Endodermal cell (in vitro differentiated cells): ENCODE data around the gene GSTA2. TPM values are rescaled to one million over a fixed set of nuclear protein-coding genes. Genes with fewer than 3 reads are reported as not detected.
"Not testable (repeated sequence)": the region's sequence is repeated elsewhere in the genome, so short reads cannot be mapped to it uniquely, and the experiment has no call there.

Experiments used
- DNase-seq: peaks from one replicate; pipeline ENCODE4 v3.0.0-alpha.2; 2017
- H3K27ac ChIP-seq: 2 replicates; pipeline ENCODE4 v1.5.1; 2013; ENCODE audit warnings: mild to moderate bottlenecking, low read depth, low read length, moderate library complexity
- H3K27me3 ChIP-seq: 2 replicates; pipeline ENCODE4 v1.6.1; 2013; ENCODE audit warnings: mild to moderate bottlenecking, low read length, moderate library complexity; ENCODE audit not compliant: insufficient read depth, control insufficient read depth, poor library complexity, severe bottlenecking
- H3K36me3 ChIP-seq: 2 replicates; pipeline ENCODE4 v1.7.0; 2013; ENCODE audit warnings: mild to moderate bottlenecking, low read length, moderate library complexity; ENCODE audit not compliant: control insufficient read depth, insufficient read depth
- H3K4me1 ChIP-seq: one replicate; pipeline ENCODE4 v1.7.0; 2013; ENCODE audit warnings: low read length; ENCODE audit not compliant: control insufficient read depth, insufficient read depth
- H3K4me3 ChIP-seq: 2 replicates; pipeline ENCODE4 v1.5.1; 2013; ENCODE audit warnings: mild to moderate bottlenecking, low read length, moderate library complexity
- H3K9ac ChIP-seq: 2 replicates; pipeline ENCODE4 v1.6.1; 2013; ENCODE audit warnings: mild to moderate bottlenecking, low read length, moderate library complexity; ENCODE audit not compliant: poor library complexity, severe bottlenecking; ENCODE audit errors: extremely low read depth
- H3K9me3 ChIP-seq: 2 replicates; pipeline ENCODE4 v1.6.1; 2013; ENCODE audit warnings: mild to moderate bottlenecking, low read length, moderate library complexity; ENCODE audit not compliant: control insufficient read depth
- H3K27ac Mint-ChIP-seq: 2 replicates; pipeline ENCODE4 v1.8.0; 2020; ENCODE audit warnings: mixed read lengths
- H3K27me3 Mint-ChIP-seq: 2 replicates; pipeline ENCODE4 v1.8.0; 2021; ENCODE audit warnings: mild to moderate bottlenecking, mixed read lengths; ENCODE audit not compliant: insufficient read depth
- H3K36me3 Mint-ChIP-seq: 2 replicates; pipeline ENCODE4 v1.8.0; 2020; ENCODE audit warnings: low read depth, mixed read lengths
- H3K4me1 Mint-ChIP-seq: 2 replicates; pipeline ENCODE4 v1.8.0; 2020; ENCODE audit warnings: mixed read lengths
- H3K4me3 Mint-ChIP-seq: 2 replicates; pipeline ENCODE4 v1.8.0; 2020; ENCODE audit warnings: mild to moderate bottlenecking, moderate library complexity, mixed read lengths
- H3K9me3 Mint-ChIP-seq: 2 replicates; pipeline ENCODE4 v1.8.0; 2020; ENCODE audit warnings: mild to moderate bottlenecking, mixed read lengths
- CTCF ChIP-seq: fragments of 200-600 bp; sonication (generic); conservative IDR thresholded peaks from 2 replicates; pipeline ENCODE4 v1.5.0; 2021; ENCODE audit warnings: antibody characterized with exemption, mild to moderate bottlenecking
- WGBS, 2 experiments: methylation state at CpG; one replicate each; pipeline versions ENCODE4 v1.1.5 to v1.1.7; 2013; ENCODE audit warnings: missing lambda C conversion rate in 2 of 2, mixed read lengths in 1 of 2; ENCODE audit not compliant: insufficient coverage in 1 of 2, insufficient read length in 1 of 2; 5-methylcytosine and 5-hydroxymethylcytosine counted together
- total RNA-seq, 2 donors: library from RNA; stranded (reverse); fragmentation: NEBNext Ultra II Directional in 1 of 2; extraction: Animal tissue kit (Norgen Biotek cat#: 25700) in 1 of 2; gene quantifications; 2 replicates in 1 of 2; 3 replicates in 1 of 2; pipeline ENCODE4 v1.2.1, GENCODE V29; 2021

GSTA2 gene
- total RNA-seq, 2 donors from 2014 or later, result 1.6 to 5.0 TPM

- not testable (repeated sequence) for H3K9me3 ChIP-seq, H3K4me3 ChIP-seq, H3K9me3 Mint-ChIP-seq, DNase-seq, H3K36me3 ChIP-seq, H3K4me1 ChIP-seq, H3K9ac ChIP-seq, H3K27ac ChIP-seq, H3K27ac Mint-ChIP-seq, H3K27me3 ChIP-seq, H3K36me3 Mint-ChIP-seq, H3K4me3 Mint-ChIP-seq, H3K27me3 Mint-ChIP-seq
- H3K4me1 Mint-ChIP-seq, result peaks cover 13% of the 10 kb centered on the region
- WGBS, 2 experiments, result 89% methylated on average over 2 of the region's 4 CpGs; no CpG with 5 or more reads in 1 of the 2 experiments
These were observed 6.1 kb upstream of the GSTA2 start for GRCh38 chr6:52769399-52769798.

- H3K27ac Mint-ChIP-seq, H3K27me3 Mint-ChIP-seq, H3K9me3 Mint-ChIP-seq, H3K36me3 Mint-ChIP-seq, H3K36me3 ChIP-seq, DNase-seq, H3K27me3 ChIP-seq, H3K27ac ChIP-seq, H3K4me1 ChIP-seq, H3K4me3 Mint-ChIP-seq, H3K4me3 ChIP-seq, H3K9ac ChIP-seq, H3K9me3 ChIP-seq: not testable (repeated sequence)
- peaks cover 26% of the 10 kb centered on the region for H3K4me1 Mint-ChIP-seq
These were observed 4.4 kb upstream of the GSTA2 start for GRCh38 chr6:52767658-52768057.

GRCh38 chr6:52761673-52762491 is 1.4 kb downstream of the GSTA2 start:
- H3K4me3 ChIP-seq, H3K27me3 Mint-ChIP-seq, H3K36me3 Mint-ChIP-seq, H3K4me3 Mint-ChIP-seq, H3K27me3 ChIP-seq, H3K9me3 Mint-ChIP-seq, H3K9ac ChIP-seq, H3K36me3 ChIP-seq, H3K9me3 ChIP-seq, DNase-seq, H3K4me1 ChIP-seq, H3K27ac ChIP-seq: not testable (repeated sequence)
- peak; percentile 22 for TF ChIP-seq CTCF
- Mint-ChIP-seq H3K4me1 (peaks cover 42% of the 10 kb centered on the region), H3K27ac (peak overlapping the region; percentile 3)
- 89% methylated on average over 3 of the region's 7 CpGs; no CpG with 5 or more reads in 1 of the 2 experiments for WGBS, 2 experiments

- no peak overlapping the region for H3K27ac ChIP-seq
- H3K9me3 ChIP-seq, result peaks cover 7% of the 10 kb centered on the region
- H3K4me3 ChIP-seq, result no peak overlapping the region
- no peaks in the 10 kb centered on the region for H3K4me1 ChIP-seq
- Mint-ChIP-seq H3K9me3 (peaks cover 4% of the 10 kb centered on the region), H3K36me3 (no peaks in the 10 kb centered on the region), H3K27me3 (no peaks in the 10 kb centered on the region), H3K4me3 (no peak overlapping the region), H3K4me1 (peaks cover 36% of the 10 kb centered on the region), H3K27ac (no peak overlapping the region)
- H3K36me3 ChIP-seq, result no peaks in the 10 kb centered on the region
- TF ChIP-seq CTCF, result no peak
- WGBS, 2 experiments, result 76% methylated on average over 6 of the region's 6 CpGs; no CpG with 5 or more reads in 1 of the 2 experiments
- DNase-seq, result no peak
- H3K9ac ChIP-seq, result no peak overlapping the region
- H3K27me3 ChIP-seq, result no peaks in the 10 kb centered on the region
These were observed 3.0 kb downstream of the GSTA2 start for GRCh38 chr6:52760105-52760765.
